Fibroblast of peridontal ligament (primary cell): ENCODE data around the gene MELTF.

Experiments
- DNase-seq: peaks from one replicate; pipeline ENCODE4 v3.0.0-alpha.2; 2010; ENCODE audit errors: extremely low read depth

The MELTF gene

GRCh38 chr3:197027151-197027895 is 2.3 kb downstream of the MELTF start:
- no peak for DNase-seq

DNA sequence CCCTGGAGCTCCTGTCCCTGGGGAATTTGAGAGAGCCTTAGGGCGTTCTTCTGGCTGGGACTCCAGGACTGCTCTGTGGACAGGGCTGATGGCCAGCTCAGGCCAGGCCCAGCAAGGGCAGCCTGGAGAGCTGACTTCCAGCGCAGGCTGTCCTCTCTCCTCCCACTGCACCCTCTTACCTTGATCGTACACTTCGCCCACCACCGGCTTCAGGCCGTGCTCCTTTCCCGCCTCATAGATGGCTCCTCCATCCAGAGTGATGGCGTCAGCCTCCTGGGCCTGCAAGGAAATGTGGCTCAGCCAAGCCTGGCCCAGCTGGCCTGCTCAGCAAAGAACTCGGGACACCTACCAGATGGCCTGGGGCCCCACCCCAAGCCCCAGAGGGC is 3.1 kb downstream of the MELTF start:
- DNase-seq, result no peak

DNA sequence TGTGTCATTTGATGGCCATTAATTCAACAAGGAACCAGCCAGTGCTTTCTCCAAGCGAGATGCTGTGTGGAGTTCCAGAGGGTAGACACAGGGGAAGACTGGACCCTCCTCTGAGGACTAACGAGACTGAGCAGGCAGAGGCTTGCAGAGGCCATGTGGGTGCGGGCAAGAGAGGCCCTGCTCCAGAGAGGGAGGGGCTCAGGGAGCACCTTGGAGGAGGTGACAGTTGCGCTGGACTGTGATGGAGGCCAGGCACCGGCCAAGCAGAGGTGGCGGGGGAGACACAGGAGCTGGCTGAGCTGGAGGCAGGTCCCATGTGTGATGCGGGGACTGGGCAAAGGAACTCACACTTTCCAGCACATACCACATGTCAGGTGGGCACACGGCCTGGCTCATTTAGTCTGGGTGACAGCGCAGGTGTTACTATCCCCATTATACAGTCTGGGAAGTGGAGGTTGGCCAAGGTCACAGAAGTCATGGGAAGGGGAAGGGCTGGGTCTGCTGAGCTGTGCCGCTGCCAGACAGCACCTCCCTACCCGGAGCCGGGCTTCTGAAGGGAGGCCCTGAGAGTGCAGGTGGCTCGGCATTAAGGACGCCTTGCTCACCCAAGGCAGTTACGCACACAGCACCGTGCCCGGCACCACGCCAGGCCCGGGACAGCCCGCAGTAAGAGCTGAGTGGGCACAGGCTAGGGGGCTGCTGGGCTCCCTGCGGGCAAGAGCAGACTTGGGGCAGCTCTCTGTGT is 3.7 kb downstream of the MELTF start:
- no peak for DNase-seq

DNA sequence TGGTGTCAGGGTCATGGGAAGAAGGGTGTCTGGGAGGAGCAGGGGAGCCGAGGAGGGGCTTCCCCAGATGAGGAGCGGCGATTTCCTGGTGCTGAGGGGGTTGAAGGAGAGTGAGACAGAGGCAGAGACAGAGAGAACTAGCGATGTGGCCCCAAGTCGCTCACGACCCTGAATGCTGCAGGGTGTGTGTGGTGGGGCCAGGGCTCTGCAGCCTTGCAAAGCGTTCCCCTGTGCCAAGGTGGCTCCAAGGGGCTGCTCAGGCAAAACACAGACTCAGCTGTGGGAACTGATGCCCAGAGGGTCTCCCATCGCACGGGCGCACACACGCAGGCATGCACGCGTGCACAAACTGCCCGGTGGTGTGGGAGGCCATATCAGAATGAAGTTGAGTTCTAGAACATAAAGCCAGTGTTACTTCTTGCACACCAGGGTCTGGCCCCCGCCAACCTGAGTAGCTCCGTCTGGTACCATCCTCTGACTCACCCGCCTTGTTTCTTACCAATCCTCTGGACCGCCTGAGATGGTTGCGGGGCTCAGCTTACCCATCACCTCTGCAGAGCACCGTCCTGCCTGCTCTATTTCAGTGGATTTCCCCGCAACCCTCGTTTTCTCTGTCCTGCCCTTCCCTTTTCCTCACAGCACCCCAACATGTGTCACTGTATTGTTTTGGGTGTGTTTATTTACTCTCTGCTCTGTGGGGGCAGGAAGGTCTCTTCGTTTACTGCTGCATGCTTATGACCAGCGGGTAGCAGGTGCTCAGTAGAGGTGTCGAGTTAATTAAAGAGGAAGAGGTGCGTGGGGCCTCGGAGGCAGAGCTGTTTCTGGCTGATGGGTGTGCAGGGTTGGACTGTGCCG is 4.5 kb downstream of the MELTF start:
- no peak for DNase-seq

- DNase-seq, result no peak
These were observed 5.5 kb downstream of the MELTF start for GRCh38 chr3:197023998-197024651.

DNA sequence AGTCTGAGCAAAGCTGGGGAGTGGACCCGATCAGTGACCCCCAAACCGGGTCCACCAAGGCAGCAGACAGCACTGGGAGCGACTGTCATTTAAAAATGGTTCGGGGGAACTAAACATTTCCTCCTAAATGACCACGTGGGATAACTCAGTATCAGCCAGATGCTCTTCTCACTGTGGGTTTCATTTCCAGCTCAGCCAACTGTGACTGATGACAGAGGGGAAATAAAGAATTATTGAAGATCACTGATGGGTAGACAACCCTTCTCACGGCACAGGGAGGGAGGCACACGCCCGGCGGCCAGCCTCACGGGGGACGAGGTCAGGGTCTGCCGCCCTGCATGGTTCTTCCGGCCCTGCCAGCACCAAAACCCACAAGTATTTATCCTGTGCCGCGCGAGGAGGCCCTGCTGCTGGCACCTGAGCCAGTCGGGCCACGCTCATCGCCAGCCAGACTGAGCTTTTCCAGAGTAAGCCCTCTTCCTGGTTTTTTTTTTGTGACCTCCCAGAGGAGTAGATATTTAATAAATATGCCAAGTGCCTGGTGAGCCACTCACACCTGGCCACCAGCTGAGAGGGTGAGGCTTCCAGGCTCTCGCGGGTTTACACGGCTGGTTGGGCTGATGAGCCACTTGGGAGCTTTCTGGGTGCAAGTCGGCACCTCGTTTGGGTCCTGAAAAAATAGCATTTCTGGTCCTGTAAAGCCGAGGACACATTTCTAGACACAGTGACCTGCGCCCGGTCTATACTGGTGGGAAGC is 6.2 kb downstream of the MELTF start:
- no peak for DNase-seq

- DNase-seq, result no peak
These were observed 7.0 kb downstream of the MELTF start for GRCh38 chr3:197022405-197023231.

DNA sequence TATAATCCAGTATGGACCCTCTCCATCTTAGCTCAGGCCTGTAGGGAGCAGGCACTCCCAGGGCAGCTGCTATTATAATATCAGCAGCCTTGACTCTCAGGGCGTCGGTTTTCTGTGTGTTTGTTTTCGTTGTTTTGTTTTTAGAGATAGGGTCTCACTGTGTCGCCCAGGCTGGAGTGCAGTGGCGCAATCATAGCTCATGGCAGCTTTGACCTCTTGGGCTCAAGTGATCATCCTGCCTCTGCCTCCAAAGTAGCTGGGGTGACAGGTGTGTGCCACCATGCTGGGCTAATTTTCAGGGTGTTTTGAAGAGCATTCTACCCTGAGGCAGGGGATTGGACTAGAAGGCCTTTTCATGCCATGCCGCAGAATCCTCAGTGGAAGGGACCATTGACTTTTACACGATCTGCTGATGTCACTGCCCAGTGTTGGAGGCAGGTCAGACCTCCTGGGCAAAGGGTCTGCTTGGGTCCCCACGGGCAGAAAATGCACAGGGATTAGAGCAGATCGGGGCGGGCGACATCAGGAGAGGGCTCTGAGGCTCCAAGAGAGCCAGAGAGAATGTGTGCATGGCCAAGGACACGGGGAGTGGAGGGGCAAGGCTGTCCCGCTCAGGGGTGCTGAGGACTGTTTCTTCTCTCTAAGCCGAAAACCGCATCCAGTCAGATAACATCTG is 7.8 kb downstream of the MELTF start:
- DNase-seq, result no peak

DNA sequence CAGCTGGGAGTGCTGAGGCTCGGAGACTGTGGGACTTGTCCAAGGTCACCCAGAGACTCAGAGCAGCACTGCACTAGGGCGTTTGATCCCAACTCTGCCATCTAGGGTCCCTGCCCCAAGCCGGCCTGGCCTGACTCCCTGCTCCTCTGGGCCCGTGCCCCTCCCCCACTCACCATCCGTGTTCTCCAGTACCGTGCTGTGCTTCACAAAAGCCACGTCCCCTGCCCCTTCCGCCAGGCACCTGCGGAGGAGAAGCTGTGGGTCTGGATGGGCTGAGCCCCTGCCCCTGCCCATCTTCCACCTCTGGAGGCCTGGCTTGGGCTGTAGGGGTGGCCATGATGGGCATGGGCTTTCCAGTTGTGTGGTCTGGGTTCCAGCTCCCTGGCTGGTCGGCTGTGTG is 8.4 kb downstream of the MELTF start:
- DNase-seq, result no peak

DNA sequence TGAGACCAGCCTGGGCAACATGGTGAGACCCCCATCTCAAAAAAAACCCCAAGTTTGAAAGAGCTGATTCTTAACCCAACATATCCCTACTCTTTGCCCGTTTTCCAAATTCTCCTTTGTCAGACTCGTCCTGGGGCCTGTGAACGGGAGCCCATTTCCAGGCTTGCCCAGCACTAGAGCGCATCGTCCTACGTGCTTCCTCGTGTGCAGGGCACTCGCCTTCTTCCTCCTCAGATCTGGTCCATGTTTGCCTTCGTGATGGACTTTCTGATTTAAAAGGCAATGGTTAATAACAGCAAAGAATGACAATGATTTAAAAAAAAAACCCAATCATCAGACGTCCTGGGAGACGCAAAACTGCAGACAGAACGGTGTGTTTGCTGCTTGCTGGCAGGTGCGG is 10.1 kb downstream of the MELTF start:
- no peak for DNase-seq

- no peak for DNase-seq
These were observed 10.6 kb downstream of the MELTF start for GRCh38 chr3:197019021-197019420.

DNA sequence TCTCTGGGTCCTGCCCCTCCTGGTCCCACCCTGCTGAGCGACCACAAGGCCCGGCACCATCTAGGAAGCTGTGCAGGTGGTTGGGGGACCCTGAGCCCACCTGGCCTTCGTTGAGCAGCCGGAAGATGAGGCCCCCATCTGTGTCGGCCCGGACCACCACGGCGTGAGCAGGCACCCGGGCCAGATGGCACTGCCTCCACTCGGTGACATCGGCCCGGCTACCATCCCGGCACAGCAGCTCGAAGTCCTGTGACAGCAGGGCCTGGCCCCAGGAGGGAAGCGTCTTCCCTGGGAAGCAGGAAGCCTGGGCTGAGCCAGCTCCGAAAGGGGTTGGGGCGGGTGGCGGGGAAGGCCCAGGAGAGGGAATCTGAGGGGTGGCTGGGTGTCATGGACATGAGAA is 12.6 kb downstream of the MELTF start:
- no peak for DNase-seq

DNA sequence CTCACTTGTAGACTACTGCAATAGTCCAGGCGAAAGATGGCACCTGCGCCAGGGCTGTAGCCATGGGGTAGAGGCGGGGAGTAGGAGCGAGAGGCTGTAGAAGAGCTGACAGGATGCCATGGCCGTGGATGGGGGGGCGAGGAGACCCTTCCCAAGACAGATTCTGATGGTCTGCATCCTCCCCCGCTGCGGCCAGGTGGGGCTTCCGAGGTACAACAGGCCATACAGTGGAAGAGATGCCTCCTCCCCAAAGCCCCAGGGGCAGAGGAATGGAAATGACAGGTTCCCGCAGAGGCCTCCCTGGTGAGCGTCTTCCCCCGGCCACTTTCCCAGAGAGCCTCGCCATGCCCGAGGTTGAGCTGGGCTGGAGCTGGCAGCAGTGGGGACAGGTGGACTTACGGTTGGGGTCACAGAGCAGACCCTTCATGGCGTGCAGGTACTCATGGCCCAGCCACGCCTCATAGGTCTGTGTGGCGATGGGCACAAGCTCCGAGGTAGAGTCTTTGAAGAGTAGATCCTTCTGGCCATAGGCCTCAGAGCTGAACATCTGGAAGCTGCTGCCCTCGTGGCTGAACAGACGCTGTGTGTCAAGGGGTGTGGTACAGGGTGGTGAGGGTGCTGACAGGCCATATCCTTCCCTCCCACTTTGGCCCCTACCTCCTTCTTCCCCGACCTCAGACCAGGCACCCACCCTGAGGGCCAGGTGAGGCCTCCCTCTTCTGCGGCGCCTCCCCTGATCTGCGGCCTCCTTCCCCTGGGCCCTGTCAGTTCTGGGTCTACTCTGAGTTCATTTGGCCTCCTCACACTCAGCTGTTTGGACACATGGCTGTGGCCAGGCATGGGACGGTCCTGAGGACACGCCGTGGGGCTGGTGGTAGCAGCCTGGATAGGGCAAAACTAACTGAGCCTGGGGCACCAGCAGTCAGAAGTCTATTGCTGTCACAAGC is 13.6 kb downstream of the MELTF start:
- DNase-seq, result no peak

DNA sequence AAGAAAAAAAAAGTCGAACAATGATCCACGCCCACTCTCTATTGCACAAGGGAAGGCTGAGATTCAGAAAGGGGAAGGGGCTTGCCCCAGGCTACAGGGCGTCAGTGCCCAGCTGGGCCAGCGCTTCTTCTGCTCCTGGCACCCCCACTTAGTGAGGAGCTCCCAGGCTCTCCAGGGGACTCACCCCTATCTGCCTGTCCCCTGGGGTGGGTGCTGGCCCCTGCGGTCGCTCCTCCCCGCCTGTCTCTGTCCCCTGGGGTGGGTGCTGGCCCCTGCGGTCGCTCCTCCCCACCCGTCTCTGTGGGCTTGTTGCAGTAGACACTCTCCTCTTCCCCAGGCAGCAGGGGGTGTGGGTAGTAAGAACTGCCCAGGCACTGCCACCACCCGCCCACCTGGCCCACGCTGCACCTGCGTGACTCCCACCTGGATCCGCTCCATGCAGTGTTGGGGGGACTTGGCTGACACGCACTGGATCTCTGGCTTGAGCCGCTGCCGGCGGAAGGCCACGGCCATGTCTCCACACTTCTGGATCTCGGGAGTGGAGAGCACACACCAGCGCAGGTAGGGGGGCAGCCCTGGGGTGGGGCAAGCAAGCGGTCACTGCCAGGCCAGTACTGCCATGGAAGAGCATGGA is 14.6 kb downstream of the MELTF start:
- DNase-seq, result no peak

- DNase-seq, result no peak
These were observed 15.6 kb downstream of the MELTF start for GRCh38 chr3:197014024-197014423.

GRCh38 chr3:197012540-197012883 is 17.1 kb downstream of the MELTF start:
- DNase-seq, result no peak

DNA sequence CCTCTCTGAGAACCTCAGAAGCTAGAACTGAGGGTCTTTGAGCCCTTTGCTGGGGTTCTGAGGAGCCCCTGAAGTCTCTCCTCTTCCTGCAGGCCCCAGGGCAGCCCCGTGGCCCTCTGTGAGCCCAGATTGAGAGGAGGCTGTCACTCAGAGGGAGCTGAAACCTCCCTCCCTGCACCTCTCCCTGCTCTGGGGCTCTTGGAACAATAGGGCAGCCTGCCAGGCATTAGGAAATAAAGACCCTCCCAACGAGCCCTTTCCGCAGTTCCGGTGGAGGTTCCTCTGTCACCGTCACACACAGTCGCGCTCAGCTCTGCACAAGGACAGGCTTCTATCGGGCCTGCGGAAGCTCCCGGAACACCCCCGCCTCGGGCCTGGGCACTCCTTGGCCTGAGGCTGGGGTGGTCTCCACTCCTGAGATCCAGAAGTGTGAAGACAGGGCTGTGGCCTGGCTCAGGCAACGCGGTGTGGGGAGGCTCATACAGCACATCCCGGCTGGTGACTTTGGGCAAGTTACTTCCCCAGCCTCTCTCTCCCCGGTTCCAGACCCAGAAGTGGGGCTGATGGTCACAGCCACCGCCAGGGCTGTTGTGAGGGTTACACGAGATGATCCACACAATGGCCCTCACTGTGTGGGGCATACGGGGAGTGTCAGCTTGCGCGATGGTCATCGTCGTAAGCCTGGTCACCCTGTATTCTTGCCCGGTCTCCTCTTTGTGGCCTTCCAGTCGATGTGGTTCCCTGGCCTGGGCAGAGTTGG is 17.7 kb downstream of the MELTF start:
- DNase-seq, result no peak
